Ascending aorta (tissue), 2 donors: Measurements from ENCODE around the gene TEKT1. TPM values are rescaled to one million over a fixed set of nuclear protein-coding genes. Genes with fewer than 3 reads are reported as not detected.

Experiments
- DNase-seq, 2 donors: peaks; one replicate each; pipeline ENCODE4 v3.0.0-alpha.2; 2019; ENCODE audit warnings: low spot score in 2 of 2
- H3K27ac ChIP-seq, 2 donors: fragments of 200-600 bp; sonication (generic); one replicate each; pipeline ENCODE4 v1.5.1; 2016 to 2017; ENCODE audit warnings: mild to moderate bottlenecking in 1 of 2
- H3K27me3 ChIP-seq: fragments of 200-600 bp; sonication (generic); one replicate; pipeline ENCODE4 v1.5.1; 2017
- H3K36me3 ChIP-seq, 2 donors: fragments of 200-600 bp; sonication (generic); one replicate each; pipeline ENCODE4 v1.5.1; 2016
- H3K4me1 ChIP-seq, 2 donors: fragments of 200-600 bp; sonication (generic); one replicate each; pipeline ENCODE4 v1.5.1; 2016 to 2017; ENCODE audit warnings: mild to moderate bottlenecking in 1 of 2
- H3K4me3 ChIP-seq, 2 donors: fragments of 200-600 bp; sonication (generic); one replicate each; pipeline ENCODE4 v1.5.1; 2016 to 2017; ENCODE audit warnings: mild to moderate bottlenecking in 1 of 2
- H3K9me3 ChIP-seq, 2 donors: fragments of 200-600 bp; sonication (generic); one replicate each; pipeline ENCODE4 v1.5.1; 2016
- intact Hi-C: fragments of 100-400 bp; cut with DNase I; formaldehyde crosslinking; loops from one replicate; pipeline ENCODE4 v1.15.1; 2023
- total RNA-seq: library from RNA; depleted of rRNA; stranded (reverse); fragments of >200 nt; gene quantifications from one replicate; pipeline ENCODE4 v1.1.0, GENCODE V29; 2016
- TF ChIP-seq, protein P1 (sequence below), 3 experiments: fragments of 200-600 bp in 2 of 3; fragments of 450-650 bp in 1 of 3; sonication (generic) in 2 of 3; IDR thresholded peaks; one replicate each; pipeline ENCODE4 v1.5.1; 2016 to 2019; ENCODE audit warnings: antibody characterized with exemption in 3 of 3, mild to moderate bottlenecking in 1 of 3, moderate library complexity in 1 of 3

TEKT1 gene
- total RNA-seq, 1 donor from 2014 or later = not detected

- Histone ChIP-seq H3K4me3 (no peak overlapping the region), H3K9me3 (no peaks in the 10 kb centered on the region), H3K4me1 (peaks cover 4 to 17% of the 10 kb centered on the region in 2 donors), H3K36me3 (no peaks in the 10 kb centered on the region), H3K27me3 (no peaks in the 10 kb centered on the region), H3K27ac (no peak overlapping the region)
- intact Hi-C loops = no loop called here
- no peak for DNase-seq
- TF ChIP-seq, protein P1, sequence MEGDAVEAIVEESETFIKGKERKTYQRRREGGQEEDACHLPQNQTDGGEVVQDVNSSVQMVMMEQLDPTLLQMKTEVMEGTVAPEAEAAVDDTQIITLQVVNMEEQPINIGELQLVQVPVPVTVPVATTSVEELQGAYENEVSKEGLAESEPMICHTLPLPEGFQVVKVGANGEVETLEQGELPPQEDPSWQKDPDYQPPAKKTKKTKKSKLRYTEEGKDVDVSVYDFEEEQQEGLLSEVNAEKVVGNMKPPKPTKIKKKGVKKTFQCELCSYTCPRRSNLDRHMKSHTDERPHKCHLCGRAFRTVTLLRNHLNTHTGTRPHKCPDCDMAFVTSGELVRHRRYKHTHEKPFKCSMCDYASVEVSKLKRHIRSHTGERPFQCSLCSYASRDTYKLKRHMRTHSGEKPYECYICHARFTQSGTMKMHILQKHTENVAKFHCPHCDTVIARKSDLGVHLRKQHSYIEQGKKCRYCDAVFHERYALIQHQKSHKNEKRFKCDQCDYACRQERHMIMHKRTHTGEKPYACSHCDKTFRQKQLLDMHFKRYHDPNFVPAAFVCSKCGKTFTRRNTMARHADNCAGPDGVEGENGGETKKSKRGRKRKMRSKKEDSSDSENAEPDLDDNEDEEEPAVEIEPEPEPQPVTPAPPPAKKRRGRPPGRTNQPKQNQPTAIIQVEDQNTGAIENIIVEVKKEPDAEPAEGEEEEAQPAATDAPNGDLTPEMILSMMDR (IDR thresholded peaks at IDR 0.05) = no peak
Measured at GRCh38 chr17:6748617-6749016, 82.9 kb downstream of the TEKT1 start.

Other genes starting within 250 kb of the TEKT1 start
- 2.9 TPM for gene KIAA0753, start 191.0 kb downstream of the TEKT1 start, total RNA-seq
- gene TXNDC17, start 190.7 kb downstream of the TEKT1 start, total RNA-seq = 0.96 TPM
- not detected for gene MED31, start 180.1 kb downstream of the TEKT1 start, total RNA-seq
- 4.3 TPM for gene C17orf100, start 180.0 kb downstream of the TEKT1 start, total RNA-seq
- gene SLC13A5, start 118.4 kb downstream of the TEKT1 start, total RNA-seq = 0.21 TPM
- 39.8 TPM for gene XAF1, start 75.7 kb downstream of the TEKT1 start, total RNA-seq
- gene FBXO39, start 55.5 kb downstream of the TEKT1 start, total RNA-seq = not detected
- gene ALOX12, start 164.3 kb upstream of the TEKT1 start, total RNA-seq = not detected
- 156 TPM for gene RNASEK, start 180.9 kb upstream of the TEKT1 start, total RNA-seq
- 16.4 TPM for gene BCL6B, start 191.3 kb upstream of the TEKT1 start, total RNA-seq
- 1.5 TPM for gene SLC16A13, start 204.3 kb upstream of the TEKT1 start, total RNA-seq
- not detected for gene SLC16A11, start 212.4 kb upstream of the TEKT1 start, total RNA-seq
- gene CLEC10A, start 248.5 kb upstream of the TEKT1 start, total RNA-seq = 29.8 TPM